SH-SY5Y (cell line): ENCODE measurements around the gene EHD1.

Experiments
- GATA2 ChIP-seq: IDR thresholded peaks from 2 replicates; pipeline ENCODE4 v1.6.1; 2011; ENCODE audit warnings: mild to moderate bottlenecking, low read depth, low read length
- GATA3 ChIP-seq: IDR thresholded peaks from 2 replicates; pipeline ENCODE4 v1.6.1; 2011; ENCODE audit warnings: low read depth, mild to moderate bottlenecking, low read length, moderate library complexity

EHD1 gene

DNA sequence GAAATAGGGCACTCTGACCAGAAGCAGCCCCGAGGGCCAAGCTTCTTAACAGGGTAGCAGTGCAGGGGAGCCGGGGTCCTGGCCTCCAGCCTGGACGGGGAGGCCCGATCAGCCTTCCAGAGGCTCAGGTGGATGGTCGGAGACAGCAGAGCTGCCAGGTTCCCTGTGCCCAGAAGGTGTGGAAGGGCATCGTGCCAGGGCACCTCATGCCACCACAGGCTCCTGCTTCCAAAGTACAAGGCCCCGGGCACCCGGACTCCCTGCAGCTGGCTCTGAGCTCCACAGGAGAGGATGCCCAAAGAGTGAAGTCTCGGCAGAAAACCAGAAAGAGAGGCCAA is 14.3 kb downstream of the EHD1 start:
- TF ChIP-seq GATA2: no peak
- TF ChIP-seq GATA3: no peak

DNA sequence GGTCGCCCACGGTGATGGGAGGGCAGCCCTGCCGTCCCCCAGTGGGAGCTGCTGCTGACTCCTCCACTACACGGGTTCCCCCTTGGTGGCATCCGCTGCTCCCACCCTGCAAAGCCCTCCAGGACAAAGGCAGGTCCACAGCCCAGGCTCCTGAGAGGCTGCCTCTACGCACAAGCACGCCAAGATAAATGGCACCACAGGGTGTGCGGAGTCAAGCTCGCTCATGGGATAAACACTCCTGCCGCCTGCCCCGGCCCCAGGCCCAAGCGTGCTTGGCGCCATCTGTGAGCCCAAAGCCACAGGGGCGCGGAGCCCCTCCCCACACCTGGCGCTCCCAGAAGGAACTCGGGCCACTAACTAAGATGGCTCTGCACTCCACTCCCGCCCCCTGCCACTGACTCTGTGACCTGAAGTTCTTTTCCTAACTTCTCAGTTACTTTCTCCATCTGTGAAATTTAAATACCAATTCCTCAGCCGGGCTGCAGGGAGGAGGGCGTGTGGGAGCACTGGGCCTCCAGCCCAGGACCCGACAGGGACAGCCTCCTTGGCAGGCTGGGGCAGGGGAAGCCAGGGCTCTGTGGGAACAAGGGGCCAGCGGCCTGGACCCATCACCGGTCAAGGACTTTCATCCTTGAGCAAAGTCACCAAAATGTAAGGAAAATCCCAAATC is 14.9 kb downstream of the EHD1 start:
- TF ChIP-seq GATA3 (no peak), GATA2 (no peak)

DNA sequence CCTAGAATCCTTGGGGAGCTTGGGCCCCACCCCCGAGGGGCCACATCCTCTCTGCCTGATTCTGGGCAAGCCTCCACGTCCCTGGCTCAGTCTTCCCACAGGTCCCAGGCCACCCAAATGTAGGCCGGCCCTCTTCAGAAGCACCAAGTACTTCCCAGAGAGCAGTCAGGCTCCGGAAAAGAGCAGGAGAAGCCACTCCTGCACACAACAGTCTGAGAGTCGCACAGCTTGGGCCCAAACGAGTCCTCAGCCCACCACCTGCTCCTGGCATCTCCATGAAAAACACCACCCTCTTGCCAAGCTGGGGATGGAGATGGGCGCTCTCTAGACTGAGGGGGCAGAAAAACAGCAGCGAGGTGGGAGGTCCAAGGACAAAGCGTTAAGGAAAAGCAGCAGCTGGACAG is 15.4 kb downstream of the EHD1 start:
- no peak for TF ChIP-seq GATA2
- TF ChIP-seq GATA3: no peak

DNA sequence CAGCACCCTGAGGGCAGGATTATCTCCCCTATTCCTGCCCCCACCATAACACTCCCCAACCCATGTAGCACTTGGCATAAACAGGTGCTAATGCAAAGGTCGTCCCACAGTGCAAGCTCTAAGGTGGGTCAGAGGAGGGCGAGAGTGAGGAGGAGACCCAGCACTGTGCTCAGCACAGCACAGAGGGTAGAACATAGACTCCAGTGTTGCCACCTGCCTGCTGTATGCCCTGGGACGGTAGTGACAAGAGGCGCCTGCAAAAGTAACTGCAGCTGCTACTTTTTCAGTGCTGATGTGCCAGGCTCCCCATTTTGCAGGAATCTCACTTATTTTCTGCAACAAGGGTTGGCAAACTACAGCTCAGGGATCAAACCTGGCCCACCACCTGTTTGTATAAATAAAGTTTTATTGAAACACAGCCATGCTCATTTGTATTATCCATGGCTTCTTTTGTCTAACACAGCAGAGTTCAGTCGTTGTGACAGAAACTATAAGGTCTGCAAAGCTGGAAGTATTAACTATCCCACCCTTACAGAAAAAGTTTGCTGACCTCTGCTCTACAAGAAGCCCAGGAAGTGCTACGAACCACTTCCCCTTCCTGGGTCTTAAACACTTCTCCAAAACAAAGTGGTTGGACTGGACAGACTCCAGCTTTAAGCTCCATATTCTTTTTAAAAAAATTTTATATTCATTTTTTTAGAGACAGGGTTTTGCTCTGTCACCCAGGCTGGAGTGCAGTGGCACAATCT is 17.0 kb downstream of the EHD1 start:
- no peak for TF ChIP-seq GATA2
- TF ChIP-seq GATA3: no peak

DNA sequence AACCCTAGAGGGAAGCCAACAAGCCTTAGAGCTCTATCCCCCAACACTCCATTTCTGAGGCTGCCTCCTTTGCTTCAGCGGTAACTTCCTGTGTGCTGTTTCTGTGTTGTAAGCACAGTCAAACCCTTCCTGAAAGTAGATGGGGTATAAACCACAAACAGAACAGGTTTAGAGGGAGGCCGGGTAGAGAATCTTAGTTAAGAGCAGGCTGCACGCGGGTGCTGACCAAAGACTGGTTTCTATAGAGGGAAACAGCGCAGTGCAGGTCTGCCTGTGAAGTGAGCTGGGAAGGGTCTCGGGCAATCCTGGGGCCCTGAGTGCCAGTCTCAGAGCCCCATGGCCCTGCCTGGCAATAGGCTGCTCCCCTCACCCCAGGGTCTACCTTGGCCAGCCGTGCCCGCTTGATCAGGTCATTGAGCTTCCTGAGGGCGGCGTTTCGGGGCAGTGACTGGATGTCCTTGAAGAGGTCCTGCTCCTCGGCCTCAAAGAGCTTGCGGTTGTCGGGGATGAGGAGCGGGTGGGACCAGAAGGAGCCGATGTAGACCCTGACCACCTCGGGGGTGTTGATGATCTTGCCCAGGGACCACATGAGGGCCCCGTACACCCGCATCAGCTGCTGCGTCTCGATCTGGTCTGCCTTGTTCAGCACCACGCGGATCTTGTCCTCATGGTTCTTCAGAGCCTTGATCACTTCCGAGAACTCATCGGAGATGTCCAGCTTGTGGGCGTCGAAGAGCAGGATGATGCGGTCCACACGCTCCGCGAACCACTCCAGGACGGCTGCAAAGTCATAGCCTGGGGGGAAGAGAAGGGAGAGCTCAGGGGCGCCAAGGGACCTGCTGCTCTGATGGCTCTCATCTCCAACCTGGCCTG is 18.6 kb downstream of the EHD1 start:
- no peak for TF ChIP-seq GATA2
- TF ChIP-seq GATA3: no peak

DNA sequence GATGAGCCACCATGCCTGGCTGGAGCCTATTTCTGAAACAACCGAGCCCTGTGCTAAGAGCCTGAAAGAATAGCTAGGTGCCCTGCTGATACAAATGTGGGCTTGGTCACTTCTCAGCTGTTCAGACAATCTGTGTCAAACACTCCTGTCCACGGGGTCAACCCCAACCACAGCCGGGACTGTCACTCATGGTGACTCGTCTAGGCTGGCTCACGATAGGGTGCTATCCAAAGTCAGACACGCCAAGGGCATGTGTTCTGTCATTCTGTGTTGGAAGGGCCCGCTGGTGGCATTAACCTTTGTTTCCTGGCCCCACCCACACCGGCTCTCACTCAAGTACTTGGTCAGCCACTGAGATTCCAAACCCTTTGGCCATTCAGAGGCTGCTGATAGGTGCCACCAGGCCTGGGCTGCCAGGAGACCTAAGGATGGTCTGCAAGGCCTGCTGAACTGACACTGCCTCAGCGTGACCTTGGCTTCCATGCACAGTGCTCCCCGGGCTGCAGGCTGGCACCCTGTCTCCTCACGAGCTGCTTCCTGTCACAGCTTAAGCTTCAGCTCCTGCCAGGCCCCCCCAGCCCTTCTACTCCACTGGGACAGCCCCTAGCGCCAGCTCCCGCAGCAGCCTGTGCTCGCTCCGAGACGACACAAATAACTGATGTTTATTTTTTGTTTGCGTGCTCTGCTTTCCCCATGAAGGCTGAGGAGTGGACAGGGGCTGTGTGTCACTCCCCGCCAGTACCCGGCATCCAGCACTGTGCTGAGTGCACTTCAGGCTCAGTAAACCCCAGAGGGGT is 19.8 kb downstream of the EHD1 start:
- TF ChIP-seq GATA2: no peak
- no peak for TF ChIP-seq GATA3

DNA sequence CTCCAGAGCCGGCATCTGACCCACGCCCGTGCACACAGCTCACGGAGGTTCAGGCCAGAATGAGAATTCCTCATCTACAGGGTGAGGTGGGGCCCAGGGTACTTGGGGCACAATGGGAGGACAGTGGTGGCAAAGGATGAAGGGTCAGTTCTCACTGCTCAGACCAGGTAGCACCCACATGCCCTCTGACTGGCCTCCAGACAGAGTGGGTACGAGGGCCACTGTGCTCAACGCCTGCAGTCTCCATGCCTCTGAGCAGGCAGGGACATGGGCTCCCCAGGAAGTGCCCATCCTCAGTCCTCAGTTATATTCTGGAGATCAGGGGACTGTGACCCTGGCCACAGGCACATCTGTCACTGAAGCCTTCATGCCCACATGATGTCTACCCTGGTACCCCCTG is 20.9 kb downstream of the EHD1 start:
- TF ChIP-seq GATA3 (no peak), GATA2 (no peak)

DNA sequence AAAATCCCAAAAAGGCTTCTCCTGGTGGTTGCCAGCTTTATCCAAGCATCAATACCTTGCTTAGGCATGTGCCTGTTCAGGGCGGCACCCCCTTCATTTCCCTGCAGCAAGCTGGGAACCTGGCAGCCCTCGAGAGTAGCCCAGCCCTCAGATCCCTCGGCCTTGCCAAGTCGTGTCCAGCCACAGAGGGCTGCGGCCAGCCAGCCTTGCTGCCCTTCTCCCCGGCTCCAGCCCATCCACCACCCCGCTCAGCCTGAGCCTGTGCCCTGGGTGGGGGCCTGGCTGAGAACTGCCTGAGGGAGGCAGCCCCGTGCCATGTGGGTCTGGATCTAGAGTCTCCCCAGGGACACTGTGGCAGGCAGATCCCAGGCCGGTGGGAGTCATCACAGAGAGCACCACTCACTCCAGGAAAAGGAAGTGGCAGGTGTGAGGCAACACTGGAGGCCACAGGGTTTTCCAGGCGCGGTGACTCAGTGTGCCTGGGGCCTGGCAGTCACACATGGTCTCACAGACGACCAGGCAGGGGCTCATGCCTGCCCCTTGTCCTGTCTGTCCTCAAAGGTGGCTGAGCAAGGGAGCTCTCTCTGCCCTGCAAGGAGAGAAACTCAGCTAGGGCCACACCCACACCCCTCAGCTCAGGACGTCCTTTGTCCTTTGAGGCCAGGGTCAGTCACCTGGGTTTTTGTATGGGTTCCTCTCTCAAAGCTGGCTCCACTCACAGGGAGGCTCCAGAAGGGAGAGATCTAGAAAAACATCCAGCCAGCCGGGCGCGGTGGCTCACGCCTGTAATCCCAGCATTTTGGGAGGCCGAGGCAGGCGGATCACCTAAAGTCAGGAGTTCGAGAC is 21.8 kb downstream of the EHD1 start:
- no peak for TF ChIP-seq GATA3
- TF ChIP-seq GATA2: no peak

DNA sequence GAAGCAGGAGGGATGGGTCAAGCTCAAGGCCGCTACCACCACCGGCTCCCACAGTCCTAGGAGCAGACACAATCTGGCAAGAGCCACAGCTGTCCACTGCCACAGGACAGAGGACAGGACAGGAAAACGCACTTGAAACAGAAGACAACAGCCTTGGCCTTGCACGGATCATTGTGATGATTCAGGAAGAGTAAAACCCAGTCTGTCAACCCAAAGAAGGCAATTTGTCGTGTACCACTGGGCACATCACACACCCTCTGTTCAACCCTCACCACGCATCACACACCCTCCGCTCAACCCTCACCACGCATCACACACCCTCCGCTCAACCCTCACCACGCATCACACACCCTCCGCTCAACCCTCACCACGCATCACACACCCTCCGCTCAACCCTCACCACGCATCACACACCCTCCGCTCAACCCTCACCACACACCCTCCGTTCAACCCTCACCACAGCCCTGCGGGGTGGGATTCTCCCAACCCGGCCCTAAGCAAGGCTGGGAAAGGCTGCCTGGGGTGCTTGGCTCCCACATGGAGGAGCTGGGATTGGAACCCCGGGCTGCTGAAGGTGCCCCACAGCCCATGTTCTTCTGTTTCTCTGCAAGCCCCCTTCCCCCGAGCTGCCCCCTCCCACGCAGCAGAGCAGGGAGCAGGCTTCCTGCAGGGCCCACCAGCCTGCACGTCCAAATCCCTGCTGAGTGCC is 22.7 kb downstream of the EHD1 start:
- TF ChIP-seq GATA2: no peak

DNA sequence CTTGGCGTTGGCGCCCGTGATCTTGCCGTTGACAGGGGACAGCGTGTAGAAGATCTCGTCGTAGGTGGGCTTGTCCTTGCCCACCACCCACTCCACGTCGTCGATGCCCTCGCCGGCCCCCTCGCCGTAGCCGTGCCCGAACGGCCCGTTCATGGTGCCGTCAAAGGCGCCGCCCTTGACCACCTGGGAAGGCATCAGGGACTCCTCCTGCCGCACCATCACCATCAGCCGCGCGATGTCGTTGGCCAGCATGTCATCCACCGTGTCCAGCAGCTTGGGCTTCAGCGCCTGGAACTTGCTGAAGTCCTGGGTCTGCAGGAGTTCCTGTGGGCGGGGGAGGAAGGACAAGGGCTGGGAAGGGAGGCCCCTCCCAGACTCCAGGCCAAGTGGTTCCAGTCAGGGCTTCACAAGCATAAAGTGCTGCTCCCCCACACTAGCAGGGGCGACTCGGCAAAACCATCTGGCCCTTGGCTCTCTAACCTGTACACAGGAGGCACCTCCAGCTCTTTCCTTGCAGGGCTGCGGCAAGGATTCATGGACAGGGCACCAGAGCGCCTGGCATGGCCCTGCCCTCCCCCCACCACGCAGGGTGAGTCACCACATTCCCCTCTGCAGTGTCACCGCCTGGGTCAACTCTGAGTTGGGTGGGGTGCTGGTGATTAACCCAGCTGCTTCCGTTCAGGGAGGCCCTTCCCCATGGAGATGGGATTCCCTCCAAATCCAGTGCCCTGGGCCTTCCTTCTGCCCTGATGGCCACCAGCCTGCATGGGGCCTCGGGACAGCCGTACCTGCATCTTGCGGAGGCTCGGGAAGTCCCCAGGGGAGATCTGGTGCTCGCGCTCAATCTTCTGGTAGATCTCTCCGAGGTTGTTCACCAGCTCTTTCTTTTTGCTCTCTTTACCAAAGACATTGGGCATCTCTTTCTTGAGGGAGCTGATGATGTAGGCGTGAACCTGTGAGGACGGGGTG is 23.6 kb downstream of the EHD1 start:
- no peak for TF ChIP-seq GATA2
- no peak for TF ChIP-seq GATA3

DNA sequence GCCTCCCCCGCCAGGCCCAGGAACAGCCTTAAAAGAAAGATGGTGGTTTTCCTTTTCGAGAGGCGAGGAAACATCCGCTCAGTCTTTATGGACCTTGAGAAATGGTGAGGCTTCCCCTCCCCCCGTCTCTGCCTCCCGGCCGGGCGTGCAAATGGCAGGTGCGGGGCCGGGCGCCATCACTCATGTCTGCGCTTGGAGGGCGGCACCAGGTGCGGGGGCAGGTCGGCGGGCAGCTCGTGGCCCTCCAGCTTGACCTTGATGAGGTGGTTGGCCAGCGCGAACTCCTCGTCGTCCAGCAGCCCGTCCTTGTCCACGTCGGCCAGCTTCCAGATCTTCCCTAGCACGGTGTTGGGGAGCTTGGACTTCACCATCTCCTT is 24.3 kb downstream of the EHD1 start:
- TF ChIP-seq GATA3 (no peak), GATA2 (no peak)

DNA sequence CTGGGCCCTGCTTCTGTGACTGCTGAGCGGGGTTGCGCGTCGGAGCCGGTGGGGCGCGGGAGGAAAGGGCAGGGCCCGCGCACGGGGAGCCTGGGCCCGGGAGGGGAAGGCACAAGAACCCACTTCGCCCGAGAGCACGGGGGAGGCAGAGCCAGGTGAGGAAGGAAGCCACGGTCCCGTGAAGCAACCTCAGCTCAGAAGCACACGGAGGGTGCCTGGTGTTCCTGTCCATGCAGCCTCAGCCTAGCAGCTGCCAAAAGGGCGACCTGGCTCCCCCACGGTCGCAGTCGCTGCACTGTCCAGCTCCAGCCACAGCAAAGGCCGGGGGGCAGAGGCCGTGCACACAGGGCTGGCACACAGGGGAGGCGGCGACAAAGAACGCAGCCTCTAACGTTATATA is 24.7 kb downstream of the EHD1 start:
- TF ChIP-seq GATA2 (no peak), GATA3 (no peak)
